GM18519 (cell line): ENCODE results near the gene ENTPD6.

Source experiments
- ATAC-seq: cut with Tn5 transposase; IDR thresholded peaks from one replicate; pipeline ENCODE4 v1.9.1; 2021; ENCODE audit warnings: mild to moderate bottlenecking, moderate library complexity; ENCODE audit not compliant: unreplicated experiment, low FRiP score

The ENTPD6 gene

DNA sequence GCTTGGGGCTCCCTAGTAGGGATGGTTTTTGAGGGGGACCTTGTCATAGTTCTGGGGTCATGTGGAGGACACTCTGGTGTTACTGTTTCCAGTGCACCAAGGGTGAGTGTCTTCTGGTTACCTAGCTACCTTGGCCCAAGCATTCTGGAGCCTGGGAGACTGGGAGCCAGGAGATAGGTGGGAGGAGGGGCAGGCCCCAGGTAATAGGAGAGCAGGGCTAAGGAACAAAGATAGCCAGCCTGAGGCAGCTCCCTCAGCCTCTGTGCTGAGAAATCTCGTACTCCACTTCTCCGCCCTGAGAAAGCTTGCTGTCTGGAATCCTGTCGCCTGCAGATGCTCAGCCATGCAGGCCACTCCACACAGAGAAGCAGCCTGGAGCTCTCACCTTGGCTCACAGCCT, 8.3 kb upstream of the ENTPD6 start:
- no peak for ATAC-seq

GRCh38 chr20:25187635-25188034, 7.9 kb upstream of the ENTPD6 start:
- ATAC-seq, result no peak

GRCh38 chr20:25188218-25188617, 7.3 kb upstream of the ENTPD6 start:
- no peak for ATAC-seq

- no peak for ATAC-seq
Measured at GRCh38 chr20:25191051-25191450, 4.5 kb upstream of the ENTPD6 start.

GRCh38 chr20:25191689-25192088, 3.8 kb upstream of the ENTPD6 start:
- no peak for ATAC-seq

DNA sequence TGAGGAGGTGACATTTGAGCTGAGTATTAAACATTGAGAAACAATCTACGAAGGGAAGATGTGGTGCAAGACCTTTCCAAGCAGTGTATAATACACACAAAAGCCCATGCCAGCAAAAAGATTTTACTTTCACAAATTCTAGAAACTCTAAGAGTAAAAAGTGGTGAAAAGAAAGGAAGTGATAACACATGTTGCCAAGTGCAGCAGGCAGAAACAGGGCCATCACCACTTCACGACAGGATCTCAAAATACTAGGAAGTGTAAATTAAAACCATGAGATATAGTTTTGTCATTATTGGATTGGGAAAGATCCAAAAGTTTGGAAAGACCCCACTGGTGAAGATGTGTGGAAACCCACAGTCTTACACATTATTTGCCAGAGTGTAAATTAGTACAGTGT, 1.7 kb upstream of the ENTPD6 start:
- no peak for ATAC-seq

- no peak for ATAC-seq
Measured at GRCh38 chr20:25194333-25194972, 1.1 kb upstream of the ENTPD6 start.

DNA sequence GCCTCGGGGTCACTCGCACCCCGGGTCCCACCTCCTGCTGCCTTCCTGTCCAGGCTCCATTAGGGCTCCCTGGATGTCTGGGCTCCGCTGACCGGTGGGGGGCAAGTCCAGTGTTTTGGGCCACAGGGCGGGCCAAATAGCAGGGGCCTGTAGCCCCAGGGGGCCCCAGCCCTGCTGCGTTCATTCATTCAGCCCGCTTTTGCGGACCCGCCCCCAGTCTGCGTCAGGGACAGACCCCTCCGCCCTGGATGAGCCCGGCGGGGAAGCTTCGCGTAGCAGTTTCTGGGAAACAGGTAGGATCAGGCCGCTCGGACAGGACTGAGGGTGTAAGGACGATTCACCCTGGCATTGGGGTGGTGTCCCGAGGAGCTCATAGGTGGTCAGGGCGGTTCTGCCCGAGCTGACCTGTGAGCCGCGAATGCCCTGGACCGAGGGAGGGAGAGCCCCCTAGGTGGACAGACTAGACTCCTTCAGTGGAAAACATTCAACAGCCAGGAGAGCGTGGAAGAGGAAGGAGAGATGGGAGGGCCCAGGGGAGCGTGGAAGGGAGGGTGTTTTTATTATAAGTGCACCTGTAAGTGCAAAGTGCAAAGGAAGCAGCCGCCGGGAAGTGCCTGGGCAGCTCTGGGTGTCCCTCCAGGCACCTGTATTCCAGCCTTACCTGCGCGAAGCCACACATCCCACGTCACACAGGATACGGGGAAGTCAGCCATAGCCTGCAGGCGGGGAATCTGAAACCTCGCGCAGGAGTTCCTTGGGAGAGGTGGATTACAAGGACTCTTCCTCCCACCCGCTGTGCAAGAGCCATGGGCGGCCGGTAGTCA, 662 bp downstream of the ENTPD6 start:
- ATAC-seq, result no peak

- no peak for ATAC-seq
Measured at GRCh38 chr20:25196786-25197120, 1.2 kb downstream of the ENTPD6 start.

DNA sequence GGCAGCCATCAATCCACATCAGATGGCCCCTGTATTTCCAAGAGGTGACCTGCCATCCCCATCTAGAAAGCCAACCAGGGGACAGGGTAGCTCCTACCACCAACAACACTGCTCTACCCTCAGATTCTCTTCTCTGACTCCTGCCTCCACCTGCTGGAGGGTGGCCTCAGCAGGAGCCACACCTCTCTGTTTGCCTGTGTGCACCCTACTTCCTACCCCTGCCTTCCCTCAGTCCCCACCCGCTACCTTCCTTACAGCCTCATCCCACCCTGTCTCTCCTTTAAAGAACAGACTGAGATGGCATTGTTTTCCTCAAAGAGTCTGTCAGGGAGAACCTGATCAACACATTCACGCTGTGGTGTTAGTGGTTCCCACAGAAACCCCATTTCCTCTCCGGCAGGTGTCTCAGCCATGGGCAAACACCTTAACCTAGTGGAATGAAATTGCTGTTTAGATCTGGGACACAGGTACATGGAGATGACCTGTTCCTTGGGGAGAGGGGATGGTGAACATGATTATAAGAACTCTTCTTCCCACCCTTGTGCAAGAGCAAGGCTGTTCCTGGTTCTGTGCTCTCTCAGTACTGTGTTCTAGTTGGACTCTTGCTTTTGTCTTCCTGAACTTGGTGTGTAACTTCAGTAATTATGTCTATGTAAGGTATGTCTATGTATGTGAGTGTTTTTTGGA, 1.8 kb downstream of the ENTPD6 start:
- ATAC-seq, result no peak

GRCh38 chr20:25197870-25198190, 2.3 kb downstream of the ENTPD6 start:
- ATAC-seq, result no peak

- no peak for ATAC-seq
Measured at GRCh38 chr20:25198663-25199383, 3.3 kb downstream of the ENTPD6 start.

DNA sequence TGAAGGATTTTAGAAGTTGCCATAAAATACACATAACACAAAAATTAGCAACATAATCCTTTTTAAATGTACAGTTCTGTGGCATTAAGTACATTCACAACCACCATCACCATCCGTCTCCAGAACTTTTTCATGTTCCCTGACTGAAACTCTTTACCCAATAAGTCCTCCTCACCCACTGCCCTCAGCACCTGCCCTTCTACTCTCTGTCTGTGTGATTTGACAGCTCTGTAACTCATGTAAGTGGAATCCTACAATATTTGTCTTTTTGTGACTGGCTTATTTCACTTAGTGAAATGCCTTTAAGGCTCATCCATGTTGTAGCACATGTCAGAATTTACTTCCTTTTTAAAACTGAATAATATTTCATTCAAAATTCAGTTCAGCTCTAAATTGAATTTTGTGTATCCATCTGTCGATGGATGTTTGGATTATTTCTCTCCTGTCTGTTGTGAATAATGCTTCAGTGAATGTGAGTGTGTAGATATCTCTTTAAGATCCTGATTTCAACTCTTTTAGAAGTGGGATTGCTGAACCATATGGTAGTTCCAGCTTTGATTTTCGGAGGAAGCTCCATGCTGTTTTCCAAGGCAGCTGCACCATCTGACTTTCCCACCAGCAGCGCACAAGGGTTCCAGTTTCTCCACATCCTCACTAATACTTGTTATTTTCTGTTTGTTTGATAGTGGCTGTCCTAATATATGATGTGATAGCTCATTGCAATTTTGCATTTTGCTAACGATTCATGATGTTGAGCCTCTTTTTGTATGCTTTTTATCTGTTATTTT, 4.2 kb downstream of the ENTPD6 start:
- ATAC-seq, result no peak

DNA sequence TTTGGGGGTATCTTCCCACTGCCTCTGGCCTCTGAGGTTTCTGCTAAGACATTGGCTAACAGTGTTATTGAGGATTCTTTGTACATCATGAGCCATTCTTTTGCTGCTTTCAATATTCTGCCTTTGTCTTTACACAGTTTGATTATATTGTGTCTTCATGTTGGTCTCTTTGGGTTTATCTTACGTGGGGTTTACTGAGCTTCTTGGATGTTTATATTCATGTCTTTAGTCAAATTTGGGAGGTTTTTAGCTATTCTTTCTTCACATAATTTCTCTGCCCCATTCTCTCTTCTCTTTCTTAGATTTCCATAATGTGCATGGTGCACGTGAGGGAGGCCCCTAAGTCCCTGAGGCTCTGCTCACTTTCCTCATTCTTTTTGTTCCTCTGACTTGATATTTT, 7.6 kb downstream of the ENTPD6 start:
- no peak for ATAC-seq

DNA sequence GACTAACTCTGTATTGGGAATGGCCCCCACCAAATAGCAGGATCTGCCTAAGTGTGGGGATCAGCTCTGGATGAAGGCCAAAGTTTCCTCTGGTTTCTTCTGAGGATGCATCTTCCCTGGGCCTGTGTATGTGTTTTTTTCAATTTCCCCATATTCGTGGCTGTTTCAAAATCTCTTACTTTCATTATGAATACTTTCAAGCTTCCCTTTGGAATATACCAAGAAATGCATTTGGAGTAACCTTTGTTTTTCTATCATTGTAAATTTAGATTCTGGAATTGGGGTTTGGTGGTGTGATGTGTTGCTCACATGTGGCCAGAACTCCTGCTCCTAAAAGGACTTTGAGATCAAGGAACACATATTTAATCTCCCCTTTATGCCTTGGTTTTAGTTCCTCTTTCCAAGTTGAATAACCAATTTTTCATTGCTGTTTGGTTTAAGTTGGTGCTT, 8.4 kb downstream of the ENTPD6 start:
- no peak for ATAC-seq

DNA sequence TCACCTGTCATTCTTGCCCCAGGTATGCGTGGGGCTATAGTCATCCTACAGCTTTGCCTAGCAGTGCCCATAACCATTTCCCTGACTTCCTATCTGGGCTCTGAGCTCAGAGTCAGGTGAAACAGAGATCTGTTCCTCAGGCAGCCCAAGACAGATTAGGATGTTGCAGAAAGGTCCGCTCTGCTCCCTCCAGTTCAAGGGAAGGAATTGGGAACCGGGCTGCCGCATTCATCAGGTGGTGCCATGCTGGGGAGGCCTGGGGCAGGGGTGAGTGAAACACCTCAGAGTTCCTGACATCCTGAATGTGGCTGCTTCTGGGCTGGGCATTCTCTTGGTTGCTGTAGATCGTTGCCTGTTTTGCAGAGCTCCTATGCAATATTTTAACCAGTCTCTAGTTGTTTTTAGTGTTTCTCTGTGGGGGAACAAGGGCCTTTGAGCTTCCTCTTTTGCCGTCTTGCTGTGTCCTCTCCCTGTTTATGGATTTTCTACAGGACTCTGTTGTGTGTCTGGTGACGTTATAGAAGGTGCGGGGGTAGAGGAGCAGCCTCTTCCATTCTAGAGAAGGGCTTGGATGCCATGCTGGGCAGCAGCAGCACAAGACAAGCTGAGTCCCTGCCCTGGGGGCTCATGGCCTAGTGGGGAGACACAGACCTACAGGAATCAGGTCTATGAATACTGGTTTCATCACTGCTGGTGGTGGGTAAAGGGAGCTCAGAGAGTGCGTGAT, 9.2 kb downstream of the ENTPD6 start:
- no peak for ATAC-seq

DNA sequence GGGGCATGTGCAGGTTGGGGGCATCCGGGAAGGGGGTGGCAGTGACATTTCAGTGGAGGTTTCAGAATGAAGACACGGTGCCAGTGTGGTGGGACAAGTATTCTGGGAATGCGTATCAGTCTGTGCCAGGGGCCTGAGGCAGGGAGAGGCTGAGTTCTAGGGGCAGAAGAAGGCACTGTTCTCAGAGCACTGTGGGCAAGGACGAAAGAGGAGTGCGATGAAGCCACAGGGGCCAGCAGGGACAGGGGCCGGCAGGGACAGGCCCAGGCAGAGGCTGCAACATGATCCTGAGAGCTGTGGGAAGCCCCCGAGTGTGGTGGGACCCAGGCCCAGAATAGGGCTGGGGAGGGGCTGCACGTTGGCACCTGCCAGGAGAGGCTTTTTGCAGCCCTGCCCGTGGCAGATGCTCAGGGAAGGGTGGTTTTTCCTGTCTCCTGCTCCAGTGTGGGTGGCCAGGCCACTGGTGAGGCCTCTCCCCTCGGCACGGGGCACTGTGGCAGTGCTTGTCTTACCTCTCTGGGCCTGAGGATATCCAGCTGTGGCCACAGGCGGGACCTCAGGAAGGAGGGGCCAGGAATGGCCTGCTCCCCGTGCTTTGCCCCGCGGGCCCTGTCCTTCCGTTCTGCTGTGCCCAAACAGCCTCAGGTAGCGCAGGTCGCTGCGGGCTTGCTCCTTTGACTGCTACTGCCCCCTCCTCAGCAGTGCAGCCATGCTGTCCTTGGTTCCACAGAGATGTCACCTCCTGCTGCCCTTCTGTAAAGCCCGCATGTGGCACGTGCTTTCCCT, 10.0 kb downstream of the ENTPD6 start:
- ATAC-seq, result no peak

DNA sequence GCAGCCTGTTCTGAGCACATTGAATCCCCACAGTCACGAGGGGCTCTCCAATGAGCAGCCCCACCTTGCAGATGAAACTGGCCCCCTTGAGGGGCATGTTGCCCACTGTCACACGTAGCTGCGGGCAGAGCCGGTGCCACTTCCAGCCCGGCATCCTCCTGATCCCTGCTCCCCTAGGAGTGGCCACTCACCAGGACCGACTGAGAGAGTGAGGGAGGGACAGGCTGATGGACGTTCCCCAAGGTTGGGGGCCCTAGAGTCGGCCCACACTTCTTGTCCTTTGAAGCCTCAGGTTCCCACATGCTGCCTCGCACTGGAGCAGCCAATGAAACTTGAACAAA, 10.5 kb downstream of the ENTPD6 start:
- no peak for ATAC-seq

GRCh38 chr20:25206548-25206947, 11.0 kb downstream of the ENTPD6 start:
- no peak for ATAC-seq
